ENCODE data around the gene KCNK7.

Gene KCNK7

GRCh38 chr11:65610404-65610803 is 14.8 kb upstream of the KCNK7 start:
- DNase-seq = no peak

- DNase-seq = no peak
Observed at GRCh38 chr11:65609665-65610064, 14.1 kb upstream of the KCNK7 start.

GRCh38 chr11:65609229-65609628 is 13.6 kb upstream of the KCNK7 start:
- DNase-seq = no peak

- no peak for DNase-seq
Observed at GRCh38 chr11:65607614-65608426, 12.2 kb upstream of the KCNK7 start.

GRCh38 chr11:65606876-65607613 is 11.4 kb upstream of the KCNK7 start:
- DNase-seq = peak in 1 of 2 donors; percentile 28

GRCh38 chr11:65604258-65604657 is 8.7 kb upstream of the KCNK7 start:
- no peak for DNase-seq

GRCh38 chr11:65599955-65600246 is 4.3 kb upstream of the KCNK7 start:
- no peak for DNase-seq

- DNase-seq = no peak
Observed at GRCh38 chr11:65599216-65599954, 3.8 kb upstream of the KCNK7 start.

- DNase-seq = no peak
Observed at GRCh38 chr11:65598258-65598699, 2.7 kb upstream of the KCNK7 start.

GRCh38 chr11:65596520-65596919 is 920 bp upstream of the KCNK7 start:
- DNase-seq = no peak

GRCh38 chr11:65595131-65595530 is 469 bp downstream of the KCNK7 start:
- DNase-seq = no peak

GRCh38 chr11:65593518-65594414 is 1.8 kb downstream of the KCNK7 start:
- peak; percentile 45 to 60 for DNase-seq

- no peak for DNase-seq
Observed at GRCh38 chr11:65592858-65593517, 2.6 kb downstream of the KCNK7 start.

- DNase-seq = no peak
Observed at GRCh38 chr11:65591939-65592857, 3.4 kb downstream of the KCNK7 start.

GRCh38 chr11:65590240-65590738 is 5.3 kb downstream of the KCNK7 start:
- no peak for DNase-seq

GRCh38 chr11:65589444-65590239 is 6.0 kb downstream of the KCNK7 start:
- peak; percentile 39 to 48 for DNase-seq

GRCh38 chr11:65588199-65589054 is 7.2 kb downstream of the KCNK7 start:
- DNase-seq = peak; percentile 83 to 85

GRCh38 chr11:65586676-65587075 is 8.9 kb downstream of the KCNK7 start:
- DNase-seq = no peak

GRCh38 chr11:65586247-65586630 is 9.4 kb downstream of the KCNK7 start:
- no peak for DNase-seq
